Measurements from ENCODE around the gene GINS2. TPM values are rescaled to one million over a fixed set of nuclear protein-coding genes. Genes with fewer than 3 reads are reported as not detected.

GINS2 gene
- total RNA-seq, result 10 to 100 TPM; 38.3 to 45.7 TPM

GRCh38 chr16:85688586-85689284, at the start of gene GINS2:
Gene GINS2, minus strand, starts transcription at chr16:85688954. Its CDS starts 56 bp downstream, at chr16:85688898.
- POLR2A ChIA-PET, result interaction anchor here (1.2 to 2.0 kb wide), 4 partner anchors 11 to 110 kb away, joined by 3 to 6 read pairs (median 5); no protein-coding TSS in a partner anchor
- no peaks in the 10 kb centered on the region for H3K9me3 Mint-ChIP-seq
- H3K27ac Mint-ChIP-seq, result peak within 1 kb of the TSS; percentile 81
- peaks cover 18% of the 10 kb centered on the region for H3K4me1 Mint-ChIP-seq
- CTCF ChIA-PET, result interaction anchor here (0.6 to 2.1 kb wide), 5 partner anchors 29 to 1133 kb away, joined by 3 to 5 read pairs (median 3); no protein-coding TSS in a partner anchor
- peak within 1 kb of the TSS; percentile 85 for H3K4me3 Mint-ChIP-seq
- peaks cover 4% of the 10 kb centered on the region for H3K27me3 Mint-ChIP-seq
- peaks cover 14% of the 10 kb centered on the region for H3K36me3 Mint-ChIP-seq (ENCODE audit: low read depth)
- DNase-seq, result peak; percentile 94

- no peak for DNase-seq
- ChIA-PET POLR2A (no interaction called here), CTCF (no interaction called here)
- Mint-ChIP-seq H3K4me3 (no peak overlapping the region), H3K27me3 (no peaks in the 10 kb centered on the region), H3K4me1 (peaks cover 14% of the 10 kb centered on the region), H3K27ac (no peak overlapping the region), H3K36me3 (ENCODE audit: low read depth) (no peaks in the 10 kb centered on the region), H3K9me3 (no peaks in the 10 kb centered on the region)
Measured at GRCh38 chr16:85736921-85737320, 48.2 kb upstream of the GINS2 start.

GRCh38 chr16:85735946-85736345, 47.2 kb upstream of the GINS2 start:
- Mint-ChIP-seq H3K27ac (no peak overlapping the region), H3K4me1 (peaks cover 14% of the 10 kb centered on the region), H3K9me3 (no peaks in the 10 kb centered on the region), H3K36me3 (ENCODE audit: low read depth) (no peaks in the 10 kb centered on the region), H3K27me3 (no peaks in the 10 kb centered on the region), H3K4me3 (no peak overlapping the region)
- CTCF ChIA-PET, result no interaction called here
- POLR2A ChIA-PET, result no interaction called here
- DNase-seq, result no peak

DNA sequence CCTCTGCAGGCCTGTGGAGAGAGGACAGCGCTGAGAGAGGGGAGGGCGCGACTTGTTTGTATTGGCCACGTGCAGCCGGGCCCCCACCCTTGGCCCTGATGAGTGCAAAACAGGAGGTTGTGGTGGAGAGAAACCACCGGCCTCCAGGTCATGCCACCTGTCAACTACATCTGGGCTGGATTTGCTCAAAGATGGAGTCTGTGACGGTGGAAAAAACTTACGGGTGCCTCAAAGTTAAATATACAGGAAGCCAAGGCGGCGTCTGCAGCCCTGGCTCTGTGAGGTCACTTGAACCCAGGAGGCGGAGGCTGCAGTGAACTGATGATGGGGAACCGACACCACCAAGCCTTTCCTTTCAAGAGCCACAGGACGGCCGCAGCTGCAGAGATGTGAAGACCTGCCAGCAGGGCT, 46.5 kb upstream of the GINS2 start:
- CTCF ChIA-PET, result no interaction called here
- Mint-ChIP-seq H3K27me3 (no peaks in the 10 kb centered on the region), H3K4me3 (no peak overlapping the region), H3K4me1 (peaks cover 14% of the 10 kb centered on the region), H3K9me3 (no peaks in the 10 kb centered on the region), H3K27ac (peak overlapping the region; percentile 18), H3K36me3 (ENCODE audit: low read depth) (no peaks in the 10 kb centered on the region)
- DNase-seq, result peak; percentile 65
- POLR2A ChIA-PET, result no interaction called here

DNA sequence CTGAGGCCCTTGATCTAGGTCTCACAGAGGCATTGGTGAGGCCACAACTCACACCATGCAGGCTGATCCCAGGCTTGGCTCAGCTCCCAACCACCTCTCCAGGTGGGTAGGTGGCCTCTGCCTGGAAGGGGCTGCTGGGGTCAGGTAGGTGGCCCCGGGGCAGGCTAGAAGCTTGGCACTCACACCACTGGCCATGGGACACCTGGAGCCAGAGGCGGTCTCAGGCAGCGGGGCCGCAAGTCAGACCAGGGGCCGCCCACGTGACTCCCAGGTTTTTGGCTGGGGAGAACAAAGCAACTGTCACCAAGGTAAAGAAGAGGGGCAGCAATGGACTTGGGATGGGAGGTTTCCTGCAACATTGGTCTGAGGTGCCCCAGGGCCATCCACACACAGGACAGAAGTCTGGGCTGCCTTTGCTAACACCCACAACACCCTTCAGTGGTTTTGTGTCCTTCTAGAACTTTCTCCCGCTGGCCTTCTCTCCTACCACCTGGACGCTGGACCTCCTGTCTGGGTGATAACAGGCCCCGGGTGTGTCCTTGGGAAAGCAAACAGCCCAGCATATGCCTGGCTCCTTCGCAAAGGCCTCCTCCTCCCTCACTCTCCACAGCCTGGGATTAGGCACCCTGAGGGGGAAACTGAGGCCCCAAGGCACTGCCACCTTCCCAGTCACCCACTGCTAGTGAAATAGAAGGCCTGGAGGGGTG, 45.7 kb upstream of the GINS2 start:
- peaks cover 14% of the 10 kb centered on the region for H3K4me1 Mint-ChIP-seq
- CTCF ChIA-PET, result no interaction called here
- H3K27me3 Mint-ChIP-seq, result no peaks in the 10 kb centered on the region
- no peak overlapping the region for H3K4me3 Mint-ChIP-seq
- no peak overlapping the region for H3K27ac Mint-ChIP-seq
- no peaks in the 10 kb centered on the region for H3K36me3 Mint-ChIP-seq (ENCODE audit: low read depth)
- POLR2A ChIA-PET, result no interaction called here
- H3K9me3 Mint-ChIP-seq, result no peaks in the 10 kb centered on the region
- DNase-seq, result no peak

DNA sequence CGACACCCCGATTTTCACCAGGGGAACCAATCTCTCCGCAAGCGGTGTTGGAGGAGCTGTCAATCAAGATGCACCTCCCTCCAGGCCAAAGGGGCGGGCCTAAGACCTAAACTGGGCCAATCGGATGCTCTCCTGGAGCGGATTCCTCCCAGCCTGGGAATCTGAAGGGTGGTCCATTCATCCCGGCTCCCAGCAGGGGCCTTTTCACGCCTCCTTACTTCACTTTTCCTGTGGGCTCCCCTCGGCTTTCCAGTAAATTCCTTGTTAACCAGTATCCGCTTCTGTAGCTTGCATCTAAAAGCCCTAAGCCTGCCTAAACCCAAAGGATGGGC, 45.1 kb upstream of the GINS2 start:
- H3K4me3 Mint-ChIP-seq, result no peak overlapping the region
- POLR2A ChIA-PET, result no interaction called here
- H3K36me3 Mint-ChIP-seq (ENCODE audit: low read depth), result no peaks in the 10 kb centered on the region
- peaks cover 14% of the 10 kb centered on the region for H3K4me1 Mint-ChIP-seq
- no peaks in the 10 kb centered on the region for H3K9me3 Mint-ChIP-seq
- no peaks in the 10 kb centered on the region for H3K27me3 Mint-ChIP-seq
- CTCF ChIA-PET, result no interaction called here
- no peak overlapping the region for H3K27ac Mint-ChIP-seq
- no peak for DNase-seq

- ChIA-PET CTCF (no interaction called here), POLR2A (no interaction called here)
- Mint-ChIP-seq H3K27me3 (no peaks in the 10 kb centered on the region), H3K4me1 (peaks cover 14% of the 10 kb centered on the region), H3K9me3 (no peaks in the 10 kb centered on the region), H3K27ac (no peak overlapping the region), H3K4me3 (no peak overlapping the region), H3K36me3 (ENCODE audit: low read depth) (no peaks in the 10 kb centered on the region)
- no peak for DNase-seq
Measured at GRCh38 chr16:85733155-85733838, 44.5 kb upstream of the GINS2 start.

DNA sequence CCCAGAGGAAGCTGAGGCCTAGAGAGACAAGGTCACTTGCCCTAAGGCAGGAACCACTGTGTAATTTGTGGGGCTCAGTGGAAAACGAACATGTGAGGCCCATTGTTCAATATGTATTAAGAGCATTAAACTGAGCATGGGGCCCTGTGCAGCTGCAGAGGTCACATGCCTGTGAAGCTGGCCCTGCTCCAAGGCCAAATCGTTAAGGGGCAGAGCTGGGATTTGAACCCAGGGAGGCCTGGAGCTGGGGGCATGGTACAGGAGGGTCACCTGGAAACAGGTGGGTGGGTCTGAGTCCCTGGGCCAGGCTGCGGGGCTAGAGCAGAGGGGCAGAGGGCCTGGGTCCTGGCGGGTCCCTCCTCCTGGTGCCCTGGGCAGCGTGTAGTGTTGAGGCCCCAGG, 42.4 kb upstream of the GINS2 start:
- peaks cover 12% of the 10 kb centered on the region for H3K4me1 Mint-ChIP-seq
- H3K36me3 Mint-ChIP-seq (ENCODE audit: low read depth), result no peaks in the 10 kb centered on the region
- H3K4me3 Mint-ChIP-seq, result no peak overlapping the region
- ChIA-PET CTCF (no interaction called here), POLR2A (no interaction called here)
- DNase-seq, result no peak
- no peak overlapping the region for H3K27ac Mint-ChIP-seq
- H3K27me3 Mint-ChIP-seq, result no peaks in the 10 kb centered on the region
- no peaks in the 10 kb centered on the region for H3K9me3 Mint-ChIP-seq

- H3K4me3 Mint-ChIP-seq, result no peak overlapping the region
- CTCF ChIA-PET, result no interaction called here
- no peaks in the 10 kb centered on the region for H3K36me3 Mint-ChIP-seq (ENCODE audit: low read depth)
- H3K9me3 Mint-ChIP-seq, result no peaks in the 10 kb centered on the region
- H3K4me1 Mint-ChIP-seq, result peaks cover 2% of the 10 kb centered on the region
- POLR2A ChIA-PET, result no interaction called here
- no peaks in the 10 kb centered on the region for H3K27me3 Mint-ChIP-seq
- DNase-seq, result no peak
- no peak overlapping the region for H3K27ac Mint-ChIP-seq
Measured at GRCh38 chr16:85730186-85730465, 41.4 kb upstream of the GINS2 start.

- H3K9me3 Mint-ChIP-seq, result no peaks in the 10 kb centered on the region
Measured at GRCh38 chr16:85729452-85730185, 40.9 kb upstream of the GINS2 start.

GRCh38 chr16:85728879-85729278, 40.1 kb upstream of the GINS2 start:
- DNase-seq, result no peak
- Mint-ChIP-seq H3K27me3 (no peaks in the 10 kb centered on the region), H3K4me3 (no peak overlapping the region), H3K27ac (no peak overlapping the region), H3K9me3 (no peaks in the 10 kb centered on the region), H3K4me1 (no peaks in the 10 kb centered on the region), H3K36me3 (ENCODE audit: low read depth) (no peaks in the 10 kb centered on the region)
- POLR2A ChIA-PET, result no interaction called here
- CTCF ChIA-PET, result interaction anchor here (1.0 kb wide), 1 partner anchor 10 kb away, joined by 3 read pairs; no protein-coding TSS in a partner anchor

More at GRCh38 chr16:85729452-85730185, 40.9 kb upstream of the GINS2 start:
- DNase-seq, result no peak
- no peaks in the 10 kb centered on the region for H3K27me3 Mint-ChIP-seq
- no peak overlapping the region for H3K27ac Mint-ChIP-seq
- no peaks in the 10 kb centered on the region for H3K36me3 Mint-ChIP-seq (ENCODE audit: low read depth)
- POLR2A ChIA-PET, result no interaction called here
- H3K4me1 Mint-ChIP-seq, result no peaks in the 10 kb centered on the region
- CTCF ChIA-PET, result interaction anchor here (1.0 kb wide), 1 partner anchor 11 kb away, joined by 3 read pairs; no protein-coding TSS in a partner anchor
- no peak overlapping the region for H3K4me3 Mint-ChIP-seq

- Mint-ChIP-seq H3K9me3 (no peaks in the 10 kb centered on the region), H3K27me3 (no peaks in the 10 kb centered on the region), H3K36me3 (ENCODE audit: low read depth) (no peaks in the 10 kb centered on the region), H3K4me3 (no peak overlapping the region), H3K27ac (no peak overlapping the region), H3K4me1 (no peaks in the 10 kb centered on the region)
- no peak for DNase-seq
- CTCF ChIA-PET, result no interaction called here
- POLR2A ChIA-PET, result no interaction called here
Measured at GRCh38 chr16:85724936-85725335, 36.2 kb upstream of the GINS2 start.

DNA sequence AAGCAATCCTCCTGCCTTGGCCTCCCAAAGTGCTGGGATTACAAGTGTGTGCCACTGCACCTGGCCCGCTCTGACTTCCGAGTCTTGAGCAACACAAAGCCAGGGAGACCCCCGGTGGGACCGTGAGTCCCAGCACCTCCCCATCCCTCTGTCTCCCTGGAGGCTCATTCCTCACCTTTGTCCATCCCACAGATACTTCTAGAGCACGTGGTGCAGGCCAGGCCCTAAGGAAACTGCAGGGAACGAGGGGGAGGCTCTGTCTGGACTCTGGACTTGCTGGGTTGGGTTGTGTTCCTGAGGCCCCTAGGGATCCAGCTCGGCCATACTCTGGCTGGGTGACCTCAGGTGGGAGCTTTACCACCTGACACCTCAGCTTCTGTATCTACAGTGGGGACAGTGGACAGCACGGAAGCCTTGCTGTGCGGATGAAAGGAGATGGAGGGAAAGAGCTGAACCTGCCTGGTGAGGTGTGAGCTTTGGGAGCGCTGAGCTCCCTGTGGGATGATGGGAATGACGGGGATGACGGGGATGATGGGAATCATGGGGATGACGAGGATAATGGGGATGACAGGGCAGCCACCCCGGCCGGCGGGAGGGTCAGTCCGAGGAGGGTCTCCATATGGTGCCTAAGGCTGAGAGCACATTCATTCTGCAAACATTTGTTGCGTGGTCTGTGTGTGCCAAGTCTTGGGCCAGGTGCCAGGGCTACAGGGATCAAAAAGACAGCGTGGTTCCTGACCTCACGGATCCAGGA, 35.5 kb upstream of the GINS2 start:
- no peaks in the 10 kb centered on the region for H3K9me3 Mint-ChIP-seq
- no peak for DNase-seq
- H3K27me3 Mint-ChIP-seq, result no peaks in the 10 kb centered on the region
- POLR2A ChIA-PET, result no interaction called here
- no peaks in the 10 kb centered on the region for H3K36me3 Mint-ChIP-seq (ENCODE audit: low read depth)
- no peaks in the 10 kb centered on the region for H3K4me1 Mint-ChIP-seq
- H3K4me3 Mint-ChIP-seq, result no peak overlapping the region
- CTCF ChIA-PET, result no interaction called here
- H3K27ac Mint-ChIP-seq, result no peak overlapping the region

Measured in activated CD4-positive, alpha-beta memory T cell treated with anti-CD3 and anti-CD28 coated beads, Interleukin-2, amount 10 ng/mL, durations not matched to agents 7 days and 5 days (primary cell).